Vagina (tissue), 2 donors: ENCODE data around the gene SLC35E4.

Experiments used
- CTCF ChIP-seq, 3 experiments: fragments of 450-650 bp in 2 of 3; fragments of 200-600 bp in 1 of 3; sonication (generic) in 1 of 3; IDR thresholded peaks; one replicate each; pipeline ENCODE4 v1.5.1; 2017 to 2019; ENCODE audit warnings: antibody characterized with exemption in 3 of 3, mild to moderate bottlenecking in 2 of 3, moderate library complexity in 2 of 3
- POLR2A ChIP-seq, 2 donors: fragments of 450-650 bp; IDR thresholded peaks; one replicate each; pipeline ENCODE4 v1.6.1; 2017; ENCODE audit warnings: antibody characterized with exemption in 2 of 2, mild to moderate bottlenecking in 2 of 2, moderate library complexity in 2 of 2

- no peak for TF ChIP-seq POLR2A (IDR thresholded peaks at IDR 0.05)
- no peak for TF ChIP-seq CTCF (IDR thresholded peaks at IDR 0.05)
Observed at GRCh38 chr22:30596199-30596598, 39.4 kb upstream of the SLC35E4 start.
